ENCODE measurements around the gene CHCHD3. TPM values are rescaled to one million over a fixed set of nuclear protein-coding genes. Genes with fewer than 3 reads are reported as not detected.

Gene CHCHD3
- total RNA-seq, 2 donors from 2014 or later, result 88.3 to 154 TPM

- Histone ChIP-seq H3K9me3 (no peaks in the 10 kb centered on the region), H3K27ac (peak overlapping the region in 1 of 2 donors; percentile 85), H3K4me1 (peaks cover 0 to 57% of the 10 kb centered on the region in 2 donors), H3K27me3 (peaks cover 0 to 4% of the 10 kb centered on the region in 2 donors), H3K36me3 (no peaks in the 10 kb centered on the region), H3K4me3 (no peak overlapping the region)
- TF ChIP-seq, protein P1, sequence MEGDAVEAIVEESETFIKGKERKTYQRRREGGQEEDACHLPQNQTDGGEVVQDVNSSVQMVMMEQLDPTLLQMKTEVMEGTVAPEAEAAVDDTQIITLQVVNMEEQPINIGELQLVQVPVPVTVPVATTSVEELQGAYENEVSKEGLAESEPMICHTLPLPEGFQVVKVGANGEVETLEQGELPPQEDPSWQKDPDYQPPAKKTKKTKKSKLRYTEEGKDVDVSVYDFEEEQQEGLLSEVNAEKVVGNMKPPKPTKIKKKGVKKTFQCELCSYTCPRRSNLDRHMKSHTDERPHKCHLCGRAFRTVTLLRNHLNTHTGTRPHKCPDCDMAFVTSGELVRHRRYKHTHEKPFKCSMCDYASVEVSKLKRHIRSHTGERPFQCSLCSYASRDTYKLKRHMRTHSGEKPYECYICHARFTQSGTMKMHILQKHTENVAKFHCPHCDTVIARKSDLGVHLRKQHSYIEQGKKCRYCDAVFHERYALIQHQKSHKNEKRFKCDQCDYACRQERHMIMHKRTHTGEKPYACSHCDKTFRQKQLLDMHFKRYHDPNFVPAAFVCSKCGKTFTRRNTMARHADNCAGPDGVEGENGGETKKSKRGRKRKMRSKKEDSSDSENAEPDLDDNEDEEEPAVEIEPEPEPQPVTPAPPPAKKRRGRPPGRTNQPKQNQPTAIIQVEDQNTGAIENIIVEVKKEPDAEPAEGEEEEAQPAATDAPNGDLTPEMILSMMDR (IDR thresholded peaks at IDR 0.05), result no peak
- DNase-seq (ENCODE audit: low spot score), result no peak
Observed at GRCh38 chr7:133051719-133052400, 30.0 kb downstream of the CHCHD3 start.

GRCh38 chr7:133051066-133051465 lies 30.8 kb downstream of the CHCHD3 start:
- peak overlapping the region in 1 of 2 donors; percentile 43 for H3K27ac ChIP-seq

DNA sequence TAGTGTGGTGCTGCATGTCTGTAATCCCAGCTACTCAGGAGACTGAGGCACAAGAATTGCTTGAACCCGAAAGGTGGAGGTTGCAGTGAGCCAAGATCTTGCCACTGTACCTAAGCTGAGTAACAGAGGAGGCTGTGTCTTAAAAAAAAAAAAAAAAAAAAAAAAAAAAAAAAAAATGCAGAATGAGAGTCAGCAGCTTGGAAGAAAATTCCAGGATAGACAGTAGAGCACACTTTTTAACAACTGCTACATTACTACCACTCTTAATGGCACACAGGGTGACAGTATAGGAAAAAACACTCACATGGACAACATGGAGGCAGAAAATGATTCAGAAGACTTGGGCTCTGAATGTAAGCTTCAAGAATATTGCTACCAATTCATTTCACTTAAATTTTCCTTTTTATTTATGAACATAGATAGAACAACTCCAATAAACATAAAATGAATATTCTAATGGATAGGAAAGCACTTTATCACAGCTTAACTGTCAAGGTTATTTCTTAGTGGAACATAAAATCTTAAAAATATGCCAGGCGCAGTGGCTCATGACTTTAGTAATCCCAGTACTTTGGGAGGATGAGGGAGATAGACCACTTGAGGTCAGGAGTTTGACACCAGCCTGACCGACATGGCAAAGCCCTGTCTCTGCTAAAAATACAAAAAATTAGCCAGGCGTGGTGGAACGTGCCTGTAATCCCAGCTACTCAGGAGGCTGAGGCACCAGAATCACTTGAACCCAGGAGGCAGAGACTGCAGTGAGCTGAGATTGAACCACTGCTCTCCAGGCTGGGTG lies 31.5 kb downstream of the CHCHD3 start:
- TF ChIP-seq, protein P1 (IDR thresholded peaks at IDR 0.05), result no peak
- Histone ChIP-seq H3K27ac (no peak overlapping the region), H3K36me3 (no peaks in the 10 kb centered on the region), H3K27me3 (peaks cover 0 to 4% of the 10 kb centered on the region in 2 donors), H3K4me1 (peaks cover 0 to 45% of the 10 kb centered on the region in 2 donors), H3K4me3 (no peak overlapping the region), H3K9me3 (no peaks in the 10 kb centered on the region)
- DNase-seq (ENCODE audit: low spot score), result no peak

More at GRCh38 chr7:133051066-133051465, 30.8 kb downstream of the CHCHD3 start:
- Histone ChIP-seq H3K36me3 (no peaks in the 10 kb centered on the region), H3K9me3 (no peaks in the 10 kb centered on the region), H3K4me3 (no peak overlapping the region), H3K27me3 (peaks cover 0 to 4% of the 10 kb centered on the region in 2 donors), H3K4me1 (peaks cover 0 to 50% of the 10 kb centered on the region in 2 donors)
- TF ChIP-seq, protein P1 (IDR thresholded peaks at IDR 0.05), result peak in 1 of 2 donors; percentile 37
- DNase-seq (ENCODE audit: low spot score), result no peak

- Histone ChIP-seq H3K27ac (no peak overlapping the region), H3K27me3 (no peaks in the 10 kb centered on the region), H3K9me3 (no peaks in the 10 kb centered on the region), H3K36me3 (no peaks in the 10 kb centered on the region), H3K4me3 (no peak overlapping the region), H3K4me1 (peaks cover 0 to 32% of the 10 kb centered on the region in 2 donors)
- TF ChIP-seq, protein P1 (IDR thresholded peaks at IDR 0.05), result no peak
- no peak for DNase-seq (ENCODE audit: low spot score)
Observed at GRCh38 chr7:133048589-133048988, 33.3 kb downstream of the CHCHD3 start.

DNA sequence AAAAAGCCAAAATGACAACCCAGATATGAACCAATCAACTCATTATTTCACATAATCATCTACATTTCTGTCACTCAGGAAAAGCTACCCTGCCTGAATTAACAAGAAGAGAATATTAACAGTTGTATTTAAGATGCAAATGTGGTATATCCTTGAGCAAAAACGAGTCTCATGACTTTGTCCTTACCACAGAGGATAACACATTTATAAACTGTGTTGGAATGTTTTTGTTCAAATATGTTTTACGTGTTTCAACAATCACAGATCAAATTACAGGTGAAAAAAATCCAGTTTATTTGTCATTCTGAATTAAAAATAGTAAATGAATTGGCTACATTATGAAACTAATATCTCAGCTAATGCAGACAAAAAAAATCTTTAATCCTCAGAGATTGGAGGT lies 34.6 kb downstream of the CHCHD3 start:
- no peaks in the 10 kb centered on the region for H3K27me3 ChIP-seq
- TF ChIP-seq, protein P1 (IDR thresholded peaks at IDR 0.05), result no peak

More for the DNA sequence above, 34.6 kb downstream of the CHCHD3 start:
- no peaks in the 10 kb centered on the region for H3K36me3 ChIP-seq
- no peak overlapping the region for H3K27ac ChIP-seq
- DNase-seq (ENCODE audit: low spot score), result no peak
- no peak overlapping the region for H3K4me3 ChIP-seq
- H3K4me1 ChIP-seq, result peaks cover 0 to 20% of the 10 kb centered on the region in 2 donors
- no peaks in the 10 kb centered on the region for H3K9me3 ChIP-seq
